Glutamatergic neuron (in vitro differentiated cells): Measurements from ENCODE around the gene SUGP1. TPM values are rescaled to one million over a fixed set of nuclear protein-coding genes. Genes with fewer than 3 reads are reported as not detected.

ENCODE experiments used
- DNase-seq: peaks from one replicate; pipeline ENCODE4 v3.0.0; 2022
- H3K27ac Mint-ChIP-seq: one replicate; pipeline ENCODE4 v1.8.0; 2020; ENCODE audit warnings: mild to moderate bottlenecking, mixed read lengths, inconsistent platforms; ENCODE audit not compliant: unreplicated experiment
- H3K27me3 Mint-ChIP-seq: one replicate; pipeline ENCODE4 v1.8.0; 2020; ENCODE audit warnings: mild to moderate bottlenecking, moderate library complexity, mixed read lengths, inconsistent platforms; ENCODE audit not compliant: unreplicated experiment
- H3K36me3 Mint-ChIP-seq: one replicate; pipeline ENCODE4 v1.8.0; 2020; ENCODE audit warnings: mild to moderate bottlenecking, mixed read lengths, inconsistent platforms; ENCODE audit not compliant: unreplicated experiment
- H3K4me1 Mint-ChIP-seq: one replicate; pipeline ENCODE4 v1.8.0; 2020; ENCODE audit warnings: mild to moderate bottlenecking, low read depth, mixed read lengths, inconsistent platforms; ENCODE audit not compliant: unreplicated experiment
- H3K4me3 Mint-ChIP-seq: one replicate; pipeline ENCODE4 v1.8.0; 2020; ENCODE audit warnings: mild to moderate bottlenecking, mixed read lengths, inconsistent platforms; ENCODE audit not compliant: unreplicated experiment
- H3K9me3 Mint-ChIP-seq: one replicate; pipeline ENCODE4 v1.8.0; 2020; ENCODE audit warnings: mild to moderate bottlenecking, moderate library complexity, mixed read lengths, inconsistent platforms; ENCODE audit not compliant: unreplicated experiment
- total RNA-seq: library from RNA; stranded (reverse); fragmentation: NEBNext Ultra II Directional; extraction: Animal tissue kit (Norgen Biotek cat#: 25700); gene quantifications from one replicate; pipeline ENCODE4 v1.2.1, GENCODE V29; 2021; ENCODE audit not compliant: unreplicated experiment
- TF ChIP-seq, protein P1 (sequence below): fragments of 200-600 bp; sonication (generic); IDR thresholded peaks from one replicate; pipeline ENCODE4 v1.5.0; 2021; ENCODE audit not compliant: partially characterized antibody, unreplicated experiment

Gene SUGP1
- total RNA-seq, 1 donor from 2014 or later: 134 TPM

DNA sequence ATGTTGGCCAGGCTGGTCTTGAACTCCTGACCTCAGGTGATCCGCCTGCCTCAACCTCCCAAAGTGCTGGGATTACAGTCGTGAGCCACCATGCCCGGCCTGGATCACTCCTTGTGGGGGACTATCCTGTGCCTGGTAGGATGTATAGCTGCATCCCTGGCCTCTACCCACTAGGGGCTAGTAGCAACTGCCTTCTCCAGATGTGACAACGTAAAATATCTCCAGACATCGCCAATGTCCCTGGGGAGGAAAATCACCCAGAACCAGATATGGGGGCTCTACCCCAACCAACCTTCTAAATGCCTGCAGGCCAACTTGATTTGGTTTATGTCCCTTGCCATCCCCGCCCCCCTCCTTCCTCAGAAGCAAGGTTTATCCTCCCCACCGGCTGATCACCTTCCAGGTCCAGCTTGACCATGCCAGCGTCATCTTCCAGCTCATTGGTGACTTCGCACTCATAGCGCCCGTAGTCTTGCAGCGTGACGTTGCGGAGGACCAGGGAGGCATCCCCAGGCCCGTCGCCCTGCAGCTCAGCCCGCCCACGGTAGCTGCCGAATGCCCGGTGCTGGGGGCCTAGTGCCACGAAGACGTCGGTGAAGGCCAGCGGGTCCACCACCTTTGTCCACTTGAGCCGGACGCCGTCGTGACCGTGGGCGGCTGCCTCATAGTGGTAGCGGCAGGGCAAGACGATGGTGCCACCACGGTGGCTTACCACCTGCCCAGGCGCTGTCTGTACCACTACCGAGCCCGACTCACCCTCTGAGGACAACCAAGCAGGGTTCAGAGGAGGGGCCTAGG lies 59.7 kb downstream of the SUGP1 start:
- Mint-ChIP-seq H3K27me3 (peaks cover 14% of the 10 kb centered on the region), H3K9me3 (peaks cover 12% of the 10 kb centered on the region), H3K27ac (no peak overlapping the region), H3K4me3 (no peak overlapping the region), H3K4me1 (peaks cover 14% of the 10 kb centered on the region), H3K36me3 (peaks cover 11% of the 10 kb centered on the region)
- TF ChIP-seq, protein P1, sequence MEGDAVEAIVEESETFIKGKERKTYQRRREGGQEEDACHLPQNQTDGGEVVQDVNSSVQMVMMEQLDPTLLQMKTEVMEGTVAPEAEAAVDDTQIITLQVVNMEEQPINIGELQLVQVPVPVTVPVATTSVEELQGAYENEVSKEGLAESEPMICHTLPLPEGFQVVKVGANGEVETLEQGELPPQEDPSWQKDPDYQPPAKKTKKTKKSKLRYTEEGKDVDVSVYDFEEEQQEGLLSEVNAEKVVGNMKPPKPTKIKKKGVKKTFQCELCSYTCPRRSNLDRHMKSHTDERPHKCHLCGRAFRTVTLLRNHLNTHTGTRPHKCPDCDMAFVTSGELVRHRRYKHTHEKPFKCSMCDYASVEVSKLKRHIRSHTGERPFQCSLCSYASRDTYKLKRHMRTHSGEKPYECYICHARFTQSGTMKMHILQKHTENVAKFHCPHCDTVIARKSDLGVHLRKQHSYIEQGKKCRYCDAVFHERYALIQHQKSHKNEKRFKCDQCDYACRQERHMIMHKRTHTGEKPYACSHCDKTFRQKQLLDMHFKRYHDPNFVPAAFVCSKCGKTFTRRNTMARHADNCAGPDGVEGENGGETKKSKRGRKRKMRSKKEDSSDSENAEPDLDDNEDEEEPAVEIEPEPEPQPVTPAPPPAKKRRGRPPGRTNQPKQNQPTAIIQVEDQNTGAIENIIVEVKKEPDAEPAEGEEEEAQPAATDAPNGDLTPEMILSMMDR: no peak
- DNase-seq: no peak

DNA sequence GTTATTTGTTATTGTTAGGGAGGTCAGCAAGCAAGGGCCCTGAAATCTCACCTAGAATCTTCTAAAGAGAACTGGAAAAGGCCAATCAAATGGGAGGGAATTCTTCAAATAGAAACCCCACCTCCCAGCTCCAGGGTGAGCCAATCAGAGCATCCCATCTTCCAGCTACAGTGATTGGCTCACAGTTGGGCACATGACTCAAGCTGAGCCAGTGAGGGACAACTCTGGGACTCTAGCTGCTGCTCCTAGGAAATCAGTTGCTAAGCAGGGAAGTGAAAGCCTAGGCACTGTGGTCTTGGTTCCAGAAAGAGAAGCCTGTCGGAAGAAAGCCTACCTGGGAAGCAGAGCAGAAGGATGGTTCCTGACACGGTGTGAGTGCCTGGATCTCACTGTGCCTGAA lies 60.6 kb downstream of the SUGP1 start:
- peak overlapping the region; percentile 38 for H3K4me3 Mint-ChIP-seq
- peak; percentile 50 for DNase-seq
- TF ChIP-seq, protein P1: no peak
- H3K27ac Mint-ChIP-seq: no peak overlapping the region
- peaks cover 12% of the 10 kb centered on the region for H3K9me3 Mint-ChIP-seq
- peaks cover 12% of the 10 kb centered on the region for H3K27me3 Mint-ChIP-seq
- peaks cover 11% of the 10 kb centered on the region for H3K36me3 Mint-ChIP-seq
- peaks cover 14% of the 10 kb centered on the region for H3K4me1 Mint-ChIP-seq

DNA sequence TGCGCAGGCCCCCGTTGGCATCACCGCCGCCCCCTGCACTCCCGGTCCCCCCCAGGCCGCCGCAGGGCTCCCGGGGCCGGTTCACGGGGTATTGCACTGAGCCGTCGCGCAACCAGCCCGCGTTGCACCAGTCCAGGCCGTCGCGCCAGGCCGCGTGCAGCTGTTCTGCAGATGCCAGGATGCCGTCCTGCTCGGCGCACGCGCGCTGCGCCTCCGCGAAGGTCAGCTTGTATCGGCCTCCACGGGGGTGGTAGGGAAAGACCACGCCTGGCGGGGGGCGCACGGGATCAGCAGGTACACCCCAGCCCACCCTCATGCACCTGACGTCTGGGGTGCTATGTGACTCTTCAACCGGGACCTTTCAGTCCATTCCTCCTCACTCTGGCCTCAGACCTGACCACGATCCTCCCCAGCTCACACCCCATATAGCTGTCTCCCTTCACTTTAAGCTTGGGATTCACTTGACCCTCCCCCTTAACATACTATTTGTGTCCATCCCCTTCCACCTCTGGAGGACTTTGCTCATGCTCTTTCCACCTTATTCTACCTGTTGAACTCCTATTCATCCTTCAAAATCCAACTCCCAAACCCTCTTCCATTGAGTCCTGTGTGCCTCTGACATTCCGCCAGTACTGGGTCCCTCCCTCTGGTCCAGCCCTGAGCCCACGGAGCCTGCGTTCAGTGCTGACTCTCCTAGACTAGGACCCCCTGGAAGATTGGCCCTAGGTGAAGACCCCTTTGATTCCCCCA lies 61.5 kb downstream of the SUGP1 start:
- no peak for DNase-seq
- peaks cover 14% of the 10 kb centered on the region for H3K4me1 Mint-ChIP-seq
- H3K4me3 Mint-ChIP-seq: peak overlapping the region; percentile 39
- TF ChIP-seq, protein P1: no peak
- no peak overlapping the region for H3K27ac Mint-ChIP-seq
- peaks cover 12% of the 10 kb centered on the region for H3K9me3 Mint-ChIP-seq
- peaks cover 12% of the 10 kb centered on the region for H3K27me3 Mint-ChIP-seq
- H3K36me3 Mint-ChIP-seq: peaks cover 11% of the 10 kb centered on the region

DNA sequence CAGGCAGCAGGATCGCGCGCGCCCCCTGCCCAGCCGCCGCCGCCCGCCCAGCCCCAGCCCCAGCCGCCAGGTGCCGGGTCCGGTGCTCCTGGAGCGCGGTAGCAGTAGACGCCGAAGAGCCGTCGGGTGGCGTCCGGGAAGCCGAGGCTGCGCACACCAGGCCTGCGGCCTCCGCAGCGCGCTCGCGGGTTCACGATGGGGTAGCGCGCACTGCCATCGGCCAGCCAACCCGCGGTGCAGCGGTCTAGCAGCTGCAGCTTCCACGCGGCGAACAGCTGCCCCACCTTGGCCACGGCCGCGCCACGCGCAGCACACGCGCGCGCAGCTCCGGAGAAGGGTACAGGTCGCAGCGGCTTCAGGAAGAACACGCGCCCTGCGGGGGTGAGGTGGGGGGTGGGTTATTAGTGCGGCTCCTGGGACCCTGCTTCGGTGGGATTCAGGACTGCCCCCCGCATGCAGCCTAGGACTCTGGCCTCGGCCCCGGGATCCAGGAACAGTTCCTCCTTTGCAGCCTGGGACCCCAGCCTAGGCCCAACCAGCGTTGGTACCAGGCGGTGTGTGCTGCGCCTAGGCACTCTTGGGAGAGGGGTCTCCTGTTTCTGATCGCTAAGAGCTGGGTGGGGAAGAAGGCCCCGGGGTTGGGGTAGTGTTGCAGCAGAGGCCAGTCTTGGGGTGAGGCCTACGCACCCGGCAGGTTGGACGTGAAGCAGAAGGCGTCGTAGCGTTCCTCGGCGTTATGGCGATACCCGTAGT lies 62.3 kb downstream of the SUGP1 start:
- Mint-ChIP-seq H3K4me3 (no peak overlapping the region), H3K27ac (no peak overlapping the region), H3K4me1 (peaks cover 14% of the 10 kb centered on the region), H3K27me3 (peaks cover 12% of the 10 kb centered on the region), H3K36me3 (peaks cover 11% of the 10 kb centered on the region), H3K9me3 (peaks cover 12% of the 10 kb centered on the region)
- no peak for DNase-seq
- TF ChIP-seq, protein P1: no peak
